GM21526 (cell line): ENCODE results near the gene CHD5.
"Not testable (repeated sequence)": the region's sequence is repeated elsewhere in the genome, so short reads cannot be mapped to it uniquely, and the experiment has no call there.

Experiments used
- ATAC-seq: cut with Tn5 transposase; IDR thresholded peaks from one replicate; pipeline ENCODE4 v1.9.1; 2021; ENCODE audit warnings: moderate library complexity; ENCODE audit not compliant: unreplicated experiment, low FRiP score

The CHD5 gene

DNA sequence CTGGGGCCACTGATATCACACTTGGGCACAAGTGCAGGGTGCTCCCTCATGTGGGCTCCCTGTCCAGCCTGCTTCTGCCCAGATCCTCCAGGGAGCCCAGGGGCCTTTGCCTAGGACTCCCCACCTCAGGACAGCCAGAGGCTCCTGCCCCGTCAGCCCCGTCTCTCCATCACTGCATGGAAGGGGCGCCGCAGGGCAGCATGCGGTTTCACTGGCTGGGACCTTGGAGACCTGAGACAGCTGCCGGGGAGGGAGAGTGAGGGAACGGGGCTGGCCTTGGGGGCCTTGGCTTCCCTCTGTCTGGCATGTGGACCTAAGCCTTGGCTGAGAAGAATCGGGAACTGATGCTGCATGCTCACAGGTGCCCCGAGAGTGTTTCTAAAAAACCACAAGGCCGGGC is 87.9 kb downstream of the CHD5 start:
- ATAC-seq, result no peak

DNA sequence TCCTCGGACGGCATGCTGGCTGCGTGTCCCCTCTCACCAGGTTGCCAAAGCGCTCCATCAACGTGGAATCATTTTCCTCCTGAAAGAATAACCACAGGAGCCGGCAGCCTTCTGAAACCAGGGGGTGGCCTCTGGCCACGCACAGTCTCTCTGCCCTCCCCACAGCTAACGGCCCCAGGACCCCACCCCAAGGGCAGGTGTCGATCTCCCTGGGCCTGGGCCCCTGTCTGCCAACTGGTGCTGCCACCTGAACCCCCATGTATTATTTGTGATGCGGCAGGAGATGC is 88.4 kb downstream of the CHD5 start:
- ATAC-seq, result no peak

DNA sequence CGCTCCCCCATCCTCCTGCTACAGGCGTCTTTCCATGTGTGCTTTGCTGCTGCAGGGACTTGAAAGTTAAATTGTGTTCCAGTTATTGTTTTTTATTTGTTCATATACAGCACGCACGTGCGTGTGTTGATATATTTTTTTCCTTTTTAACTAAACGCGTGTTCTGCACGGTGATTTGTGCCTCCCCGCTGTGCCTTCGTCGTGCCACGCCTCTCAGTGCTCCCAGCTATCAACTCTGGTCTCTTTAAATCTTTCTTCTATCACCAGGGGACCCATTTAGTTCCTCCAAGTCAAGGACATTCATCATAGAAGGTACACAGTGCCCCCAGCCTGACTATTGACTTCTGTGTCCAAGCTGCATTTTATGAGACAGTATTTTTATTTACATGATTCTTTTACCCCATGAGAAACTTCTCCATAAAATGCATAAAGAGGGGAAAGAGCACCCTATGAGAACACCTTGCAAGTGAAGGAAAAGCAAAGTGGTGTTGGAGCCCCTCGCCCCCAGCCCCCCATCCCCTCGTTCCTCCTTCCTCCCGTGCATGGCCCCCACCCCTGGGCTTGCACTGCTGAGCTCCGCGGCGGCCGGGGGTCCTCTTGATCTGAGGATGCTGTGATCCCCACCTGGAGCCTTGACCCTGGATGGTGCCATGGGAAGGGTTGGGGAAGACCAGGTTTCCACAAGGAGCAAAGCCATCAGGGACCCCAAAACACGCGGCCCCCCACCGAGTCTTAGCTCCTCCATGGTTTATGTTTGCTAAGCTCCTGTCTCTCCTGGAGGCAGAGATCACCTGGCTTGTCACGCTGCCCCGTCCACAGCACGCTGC is 88.9 kb downstream of the CHD5 start:
- ATAC-seq, result no peak

DNA sequence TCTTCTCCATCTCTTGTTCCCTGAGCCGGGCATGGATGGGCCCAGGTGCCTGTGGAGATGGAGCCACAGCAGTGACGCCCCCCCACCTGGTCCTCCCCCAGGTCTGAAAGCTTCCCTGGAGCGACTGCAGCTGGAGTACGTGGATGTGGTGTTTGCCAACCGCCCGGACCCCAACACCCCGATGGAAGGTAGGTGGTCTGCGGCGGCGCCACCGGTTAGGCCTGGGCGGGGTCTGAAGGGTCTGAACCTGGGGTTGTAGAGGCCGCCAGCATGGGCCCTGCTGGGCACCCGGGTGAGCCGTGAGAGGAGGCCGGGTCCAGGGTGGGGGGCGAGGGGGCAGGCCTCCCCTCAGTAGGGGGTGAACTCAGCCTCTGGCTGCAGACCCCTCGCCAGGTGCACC is 89.8 kb downstream of the CHD5 start:
- no peak for ATAC-seq

DNA sequence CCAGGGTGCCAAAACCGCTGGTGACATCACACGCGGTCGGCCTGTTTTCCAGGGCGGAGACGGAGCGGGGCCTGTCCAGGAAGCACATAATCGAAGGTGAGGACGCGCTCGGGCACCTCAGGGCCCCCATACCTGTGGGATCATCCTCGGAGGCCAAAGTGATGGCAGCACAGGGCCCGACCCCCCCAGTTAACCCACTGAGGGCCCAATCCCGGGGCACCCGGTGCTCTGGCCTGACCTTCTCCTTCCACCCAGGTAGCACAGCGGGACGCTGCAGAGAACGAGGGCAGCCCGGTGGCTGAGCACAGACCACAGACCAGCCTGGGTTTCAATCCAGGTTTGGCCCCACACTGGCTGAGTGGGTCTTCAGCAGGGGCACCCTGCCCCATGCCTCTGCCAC is 91.2 kb downstream of the CHD5 start:
- ATAC-seq, result no peak

DNA sequence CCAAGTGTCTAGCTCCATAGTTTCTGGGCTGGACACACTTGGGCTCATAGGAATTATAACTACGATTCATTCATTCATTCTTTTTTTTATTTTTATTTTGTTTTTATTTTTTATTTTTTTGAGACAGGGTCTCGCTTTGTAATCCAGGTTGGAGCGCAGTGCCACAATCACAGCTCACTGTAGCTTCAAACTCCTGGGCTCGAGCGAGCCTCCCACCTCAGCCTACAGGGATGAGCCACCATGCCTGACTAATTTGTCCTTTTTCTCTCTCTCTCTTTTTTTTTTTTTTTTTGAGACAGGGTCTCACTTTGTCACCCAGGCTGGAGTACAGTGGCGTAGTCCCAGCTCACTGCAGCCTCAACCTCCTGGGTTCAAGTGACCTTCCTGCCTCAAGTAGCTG is 92.2 kb downstream of the CHD5 start:
- ATAC-seq, result no peak

DNA sequence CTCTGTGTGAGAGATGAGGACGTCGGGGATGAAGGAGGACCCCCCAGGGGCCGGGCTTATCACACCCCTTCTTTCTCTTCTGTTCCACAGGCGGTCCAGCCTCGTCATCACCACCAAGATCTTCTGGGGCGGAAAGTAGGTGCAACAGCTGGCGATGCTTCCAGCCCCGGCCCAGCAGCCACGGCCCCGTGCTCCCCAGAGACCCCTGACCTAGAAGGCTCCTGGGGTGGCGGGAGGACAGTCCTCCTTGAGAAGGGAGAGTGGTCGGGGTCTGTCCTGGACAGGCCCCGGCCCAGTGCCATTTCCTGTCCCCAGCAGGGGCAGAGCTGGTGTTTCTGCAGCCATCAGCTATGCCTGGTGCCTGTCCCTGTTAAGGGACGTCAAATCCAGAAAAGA is 92.7 kb downstream of the CHD5 start:
- ATAC-seq, result no peak

DNA sequence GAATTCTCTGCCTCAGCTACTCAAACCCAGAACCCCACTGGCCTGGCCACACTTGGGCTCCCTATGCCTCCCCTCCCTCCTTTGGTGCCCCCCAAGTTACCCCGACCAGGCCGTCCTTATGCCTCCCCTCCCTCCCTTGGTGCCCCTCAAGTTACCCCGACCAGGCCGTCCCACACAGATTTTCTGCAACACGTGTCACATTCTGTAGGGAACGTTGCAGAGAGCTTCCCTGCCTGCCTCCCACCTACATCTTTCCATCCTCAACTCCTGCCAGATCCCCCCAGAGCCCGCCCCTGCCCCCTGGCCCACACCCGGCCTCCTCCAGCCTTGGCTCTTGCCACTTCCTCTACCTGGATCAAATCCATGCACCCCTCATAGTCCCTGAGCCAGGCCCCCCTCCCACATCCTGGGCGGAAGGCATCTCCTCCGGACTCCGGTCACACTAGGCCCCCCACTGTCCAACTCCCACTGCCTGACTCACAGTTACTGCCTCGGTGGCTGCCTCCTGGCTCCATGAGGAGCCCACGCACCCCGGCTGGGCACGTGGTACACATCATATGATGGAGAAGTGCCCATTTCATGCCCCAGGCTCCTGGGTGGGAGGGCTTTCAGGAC is 93.3 kb downstream of the CHD5 start:
- no peak for ATAC-seq

DNA sequence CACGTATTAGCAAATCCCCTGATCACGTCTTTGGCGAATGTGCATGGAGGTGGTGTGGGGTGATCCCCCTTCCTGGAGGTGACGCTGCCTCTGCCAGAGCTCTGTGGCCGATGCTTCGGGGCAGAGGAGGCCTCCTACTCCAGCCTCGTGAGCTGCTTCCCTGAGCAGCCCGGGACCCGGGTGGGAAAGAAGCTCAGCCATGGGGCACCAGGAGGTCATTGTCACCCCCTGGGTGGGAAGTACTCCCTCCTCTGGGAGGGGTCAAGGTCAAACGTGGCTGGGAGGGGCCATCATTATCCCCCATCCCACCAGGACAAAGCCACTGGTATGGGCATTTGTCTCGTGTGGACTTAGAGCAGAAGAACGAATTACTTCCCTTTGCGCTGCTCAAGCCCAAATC is 93.8 kb downstream of the CHD5 start:
- ATAC-seq, result no peak

DNA sequence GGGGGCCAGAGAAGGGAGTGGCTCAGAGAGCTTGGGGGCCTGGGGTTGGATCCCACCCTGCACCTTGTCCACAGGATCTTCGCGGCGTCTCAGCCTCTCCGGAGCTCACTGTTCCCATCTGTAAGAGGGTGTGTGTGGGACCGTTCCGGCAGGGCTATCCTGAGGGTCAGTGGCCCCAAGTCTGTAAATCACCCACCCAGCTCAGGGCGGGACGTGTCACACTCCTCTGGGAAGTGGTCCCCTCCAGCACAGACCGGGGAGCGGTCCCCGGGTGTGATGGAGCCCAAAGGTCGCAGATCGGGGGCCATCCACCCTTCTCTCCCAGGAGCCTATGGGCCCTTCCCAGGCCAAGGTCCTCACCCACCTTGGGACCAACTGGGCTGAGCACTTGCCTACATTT is 94.5 kb downstream of the CHD5 start:
- no peak for ATAC-seq

DNA sequence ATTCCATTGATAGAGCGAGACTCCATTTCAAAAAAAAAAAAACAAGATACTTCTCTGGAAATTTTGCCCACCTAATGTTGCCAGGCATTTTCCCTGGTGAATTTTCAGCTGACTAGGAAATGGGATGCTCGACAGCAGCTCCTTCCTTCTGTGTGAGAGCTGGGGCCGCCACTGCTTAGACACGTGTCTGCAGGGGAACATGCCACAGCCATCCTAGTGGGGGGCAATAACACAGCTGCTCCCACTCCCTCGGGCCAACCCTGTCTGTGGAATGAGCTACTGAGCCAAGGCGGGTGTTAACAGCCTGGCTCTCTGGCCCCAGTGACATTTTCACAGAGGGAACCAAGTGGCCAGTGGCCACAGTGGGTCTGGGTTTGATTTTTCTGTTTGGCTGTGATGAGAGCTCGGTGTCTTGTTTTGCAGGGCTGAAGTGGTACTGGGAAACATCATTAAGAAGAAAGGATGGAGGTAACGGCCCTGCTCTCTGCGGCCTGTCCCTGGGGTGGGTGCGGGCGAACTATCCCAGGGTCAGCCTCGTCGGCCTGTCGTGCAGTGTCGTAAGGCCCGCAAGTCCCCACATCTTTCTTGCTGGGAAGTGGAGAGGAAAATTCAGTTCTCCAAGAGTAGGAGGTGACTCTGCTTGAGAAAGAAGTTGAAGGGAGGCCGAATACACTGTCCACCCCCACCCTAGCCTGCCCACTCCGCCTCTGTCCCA is 95.2 kb downstream of the CHD5 start:
- ATAC-seq, result no peak

DNA sequence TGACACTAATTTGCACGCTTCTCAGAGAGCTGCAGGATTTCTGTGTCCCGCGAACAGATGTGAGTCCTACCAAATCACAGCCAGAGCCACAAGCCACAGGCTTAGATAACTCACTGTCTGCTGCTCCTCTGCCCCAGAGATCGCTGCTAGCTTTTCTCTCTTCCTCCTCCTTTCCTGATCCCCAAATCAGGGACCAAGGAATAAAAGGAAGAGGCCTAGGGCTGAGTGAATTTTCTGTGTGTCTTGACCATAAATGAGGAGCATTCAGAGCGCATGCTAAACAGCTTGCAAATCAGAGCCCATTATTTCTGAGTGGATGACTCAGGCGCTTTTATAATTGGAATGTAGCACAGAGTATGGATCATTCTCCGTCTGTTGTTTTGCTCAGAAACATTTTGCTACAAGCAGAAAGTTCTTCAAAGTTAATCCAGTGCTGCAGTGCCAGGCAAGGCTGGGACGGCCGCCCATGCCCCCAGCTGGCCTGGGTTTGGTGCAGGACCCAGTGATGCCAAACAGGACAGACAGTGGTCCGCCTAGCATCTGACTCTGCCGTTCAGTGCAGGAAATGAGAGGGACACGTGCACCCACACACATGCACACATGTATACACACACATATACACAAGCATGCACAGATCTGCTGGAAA is 96.2 kb downstream of the CHD5 start:
- ATAC-seq, result no peak

DNA sequence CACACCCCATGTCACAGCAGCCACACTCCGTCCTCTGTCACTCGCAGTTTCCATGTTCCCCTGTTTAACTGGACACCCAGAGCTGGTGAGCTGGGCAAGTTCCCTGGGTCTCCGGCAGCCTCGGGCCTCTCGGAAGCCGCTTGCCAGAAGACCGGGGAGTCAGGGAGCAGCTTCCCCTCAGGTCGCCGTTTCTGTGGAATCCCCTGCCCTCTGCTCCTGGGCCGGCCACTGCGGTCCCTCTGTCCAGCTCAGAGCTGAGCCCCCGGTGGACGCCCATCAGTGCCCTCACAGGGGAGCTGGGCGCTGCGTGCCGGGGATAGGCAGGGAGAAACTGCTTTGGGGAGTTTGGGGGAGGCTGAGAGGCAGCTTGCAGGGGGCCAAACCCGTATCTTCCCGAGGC is 96.7 kb downstream of the CHD5 start:
- ATAC-seq, result no peak

DNA sequence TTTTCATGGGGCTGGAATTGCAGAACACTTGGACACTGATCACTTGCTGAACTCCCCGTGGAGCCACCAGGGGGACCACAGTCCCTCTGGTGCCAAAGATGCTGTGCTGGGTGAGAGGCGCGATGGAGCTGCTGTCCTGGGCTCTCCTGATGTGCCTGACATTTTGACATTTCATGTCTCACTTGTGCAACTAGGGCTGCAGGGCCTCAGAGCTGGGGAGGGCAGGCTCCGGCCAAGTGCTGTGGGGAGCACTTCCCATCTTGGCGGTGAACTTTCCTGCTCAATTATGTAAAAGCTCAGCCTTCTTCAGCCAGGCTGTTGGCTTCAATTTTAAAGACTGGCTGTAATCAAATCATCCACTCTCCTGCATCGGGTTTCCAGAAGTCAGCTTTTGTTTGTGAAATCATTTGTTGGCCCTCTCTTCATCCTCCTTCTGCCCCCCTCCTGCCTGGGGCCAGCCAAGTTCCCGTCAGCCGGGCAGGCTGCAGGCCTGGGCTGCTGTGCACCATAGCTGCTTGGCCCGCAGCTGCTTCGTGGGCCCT is 97.6 kb downstream of the CHD5 start:
- ATAC-seq, result no peak

DNA sequence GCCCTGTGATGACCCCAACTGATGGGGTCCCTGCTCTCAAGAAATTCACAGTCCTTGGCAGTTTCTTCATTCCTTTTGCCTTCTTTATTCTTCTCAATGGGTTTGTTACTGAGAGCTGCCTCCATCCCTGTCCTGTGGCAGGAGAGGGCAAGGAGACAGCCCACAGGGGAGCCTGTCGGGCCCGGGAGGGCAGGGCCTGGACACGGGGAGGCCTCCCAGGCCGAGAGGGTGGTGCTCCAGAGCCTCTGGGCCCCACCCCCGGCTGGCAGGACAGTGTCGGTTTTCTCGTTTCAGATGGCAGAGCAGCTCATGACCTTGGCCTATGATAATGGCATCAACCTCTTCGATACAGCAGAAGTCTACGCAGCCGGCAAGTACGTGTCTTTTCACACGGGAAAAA is 98.2 kb downstream of the CHD5 start:
- ATAC-seq, result no peak

DNA sequence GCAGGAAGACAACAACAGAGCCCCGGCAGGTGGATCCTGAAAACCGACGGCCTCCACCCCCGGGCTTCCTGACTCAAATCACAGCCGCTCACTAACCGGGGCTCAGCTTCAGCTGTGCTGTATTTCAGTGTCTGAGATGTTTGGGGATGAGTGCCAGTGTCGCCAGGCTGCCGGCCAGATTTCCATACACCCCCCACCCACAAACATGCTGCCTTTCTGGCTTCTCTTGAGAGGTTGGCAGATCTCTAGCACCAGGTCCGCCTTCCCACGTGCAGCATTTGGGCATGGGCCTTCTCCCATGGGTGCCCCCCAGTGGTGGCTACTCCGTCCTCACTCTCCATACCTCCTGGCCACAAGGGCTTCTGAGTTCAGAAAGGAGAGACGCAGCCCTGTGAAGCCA is 99.7 kb downstream of the CHD5 start:
- ATAC-seq, result no peak

DNA sequence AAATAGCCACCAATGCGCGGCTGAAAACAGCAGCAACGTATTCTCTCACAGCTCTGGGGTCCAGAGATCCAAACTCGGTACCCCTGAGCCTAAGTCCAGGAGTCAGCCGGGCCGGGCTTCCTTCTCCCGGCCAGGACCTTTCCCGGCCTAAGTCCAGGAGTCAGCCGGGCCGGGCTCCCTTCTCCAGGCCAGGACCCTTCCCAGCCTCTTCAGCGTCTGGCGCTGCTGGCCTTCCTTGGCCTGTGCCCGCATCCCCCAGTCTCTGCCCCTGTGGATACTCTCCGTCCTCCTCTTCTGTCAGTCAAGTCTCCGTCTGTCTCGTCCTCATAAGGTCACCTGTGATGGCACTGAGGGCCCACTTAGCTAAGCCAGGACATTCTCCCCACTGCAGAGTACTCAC is 102.2 kb downstream of the CHD5 start:
- ATAC-seq, result no peak

DNA sequence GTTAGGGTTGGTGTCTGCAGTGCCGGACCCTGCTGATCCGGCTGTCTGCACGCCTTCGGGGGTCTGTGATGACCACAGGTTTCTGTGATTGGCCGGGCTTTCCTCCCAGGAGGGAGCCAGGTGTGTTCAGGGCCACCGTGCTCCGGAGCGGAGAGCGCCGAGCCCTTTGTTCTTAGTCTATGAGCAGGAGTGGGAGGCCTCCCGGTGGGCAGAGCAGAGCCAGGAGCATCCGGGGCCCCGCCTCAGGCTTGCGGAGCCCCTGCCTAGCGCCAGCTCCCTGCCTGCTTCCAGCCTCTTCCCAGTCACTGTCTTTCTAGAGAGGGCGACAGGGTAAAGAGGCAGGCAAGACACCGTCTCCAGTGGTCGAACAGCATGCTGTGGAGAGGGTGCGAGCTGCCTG is 102.6 kb downstream of the CHD5 start:
- ATAC-seq, result no peak

DNA sequence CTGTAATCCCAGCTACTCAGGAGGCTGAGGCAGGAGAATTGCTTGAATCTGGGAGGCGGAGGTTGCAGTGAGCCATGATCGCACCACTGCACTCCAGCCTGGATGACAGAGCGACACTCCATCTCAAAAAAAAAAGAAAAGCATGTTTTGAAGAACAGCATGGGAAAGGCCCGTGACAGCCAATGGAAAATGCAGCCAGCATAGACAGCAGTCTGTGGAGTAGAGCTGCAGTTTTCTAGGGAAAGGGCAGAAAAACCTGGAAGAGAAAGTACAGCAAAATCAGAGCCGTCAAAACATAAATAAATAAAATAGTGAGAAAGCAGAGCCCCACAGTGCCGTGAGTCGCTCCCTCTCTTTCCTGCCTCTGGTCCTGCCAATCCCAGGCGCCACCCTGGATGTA is 103.1 kb downstream of the CHD5 start:
- ATAC-seq, result not testable (repeated sequence)

DNA sequence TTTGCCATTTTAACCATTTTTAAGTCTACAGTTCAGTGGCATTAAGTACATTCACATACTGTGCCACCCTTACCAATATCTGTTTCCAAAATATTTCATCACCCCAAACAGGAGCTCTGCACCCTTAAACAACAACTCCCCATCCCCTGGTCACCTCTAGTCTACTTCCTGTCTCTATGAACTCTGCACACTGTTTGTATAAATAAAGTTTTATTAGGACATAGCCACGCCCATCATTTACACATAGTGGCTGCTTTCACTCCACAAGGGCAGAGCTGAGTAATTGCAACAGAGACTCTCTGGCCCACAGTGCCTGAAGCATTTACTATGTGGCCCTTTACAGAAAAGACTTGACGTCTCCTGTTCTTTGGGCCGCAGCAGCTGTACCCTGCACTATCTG is 104.4 kb downstream of the CHD5 start:
- ATAC-seq, result no peak

DNA sequence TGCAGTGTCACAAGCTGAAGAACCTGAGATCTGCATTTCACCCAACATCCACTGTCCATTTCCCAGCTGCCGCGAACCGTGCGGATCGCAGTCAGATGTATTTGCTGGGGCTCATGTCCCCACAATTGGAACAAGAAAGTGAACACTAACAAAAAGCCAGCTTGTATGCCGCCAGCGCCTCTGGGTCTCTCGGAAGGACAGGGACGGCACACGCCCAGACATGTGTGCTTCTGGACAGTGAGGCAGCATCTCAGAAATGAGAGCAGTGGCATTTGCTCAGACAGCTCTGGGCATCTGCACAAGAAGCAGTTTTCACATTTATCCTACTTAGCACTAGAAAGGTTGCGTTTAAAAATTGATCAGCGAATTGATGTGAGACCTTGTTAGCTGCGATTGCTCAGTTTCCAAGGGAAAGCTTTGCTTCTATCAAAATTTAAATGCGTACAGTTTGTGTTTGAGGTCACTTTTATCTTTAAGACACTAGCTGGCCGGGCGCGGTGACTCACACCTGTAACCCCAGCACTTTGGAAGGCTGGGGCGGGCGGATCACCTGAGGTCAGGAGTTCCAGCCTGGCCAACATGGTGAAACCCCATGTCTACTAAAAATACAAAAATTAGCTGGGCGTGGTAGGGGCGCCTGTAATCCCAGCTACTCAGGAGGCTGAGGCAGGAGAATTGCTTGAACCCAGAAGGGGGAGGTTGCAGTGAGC is 105.8 kb downstream of the CHD5 start:
- no peak for ATAC-seq
